Transverse colon (tissue), 4 donors: ENCODE results near the gene GRK3. TPM values are rescaled to one million over a fixed set of nuclear protein-coding genes. Genes with fewer than 3 reads are reported as not detected.

Experiments used
- DNase-seq: peaks from one replicate; pipeline ENCODE4 v3.0.0-alpha.2; 2019
- H3K27ac ChIP-seq, 4 donors: fragments of 200-600 bp; sonication (generic); 2 replicates each; pipeline ENCODE4 v1.5.1; 2016 to 2018; ENCODE audit warnings: inconsistent platforms in 4 of 4
- H3K27me3 ChIP-seq: fragments of 200-600 bp; sonication (generic); 2 replicates; pipeline ENCODE4 v1.5.1; 2017; ENCODE audit warnings: inconsistent platforms
- H3K36me3 ChIP-seq, 4 donors: fragments of 200-600 bp; sonication (generic); 2 replicates each; pipeline ENCODE4 v1.5.1; 2017 to 2019; ENCODE audit warnings: inconsistent platforms in 4 of 4
- H3K4me1 ChIP-seq, 4 donors: fragments of 200-600 bp; sonication (generic); 2 replicates each; pipeline ENCODE4 v1.5.1; 2017 to 2020; ENCODE audit warnings: inconsistent platforms in 4 of 4
- H3K4me3 ChIP-seq, 4 donors: fragments of 200-600 bp; sonication (generic); 1 replicate in 1 of 4; 2 replicates in 3 of 4; pipeline versions ENCODE4 v1.5.1 to v1.6.1; 2017 to 2019; ENCODE audit warnings: inconsistent platforms in 4 of 4
- H3K9me3 ChIP-seq, 2 donors: fragments of 200-600 bp; sonication (generic); 2 replicates each; pipeline ENCODE4 v1.5.1; 2017 to 2019; ENCODE audit warnings: inconsistent platforms in 2 of 2
- EP300 ChIP-seq: sonication (generic); formaldehyde crosslinking; IDR thresholded peaks from one replicate; pipeline ENCODE4 v1.6.1; 2017; ENCODE audit warnings: antibody characterized with exemption, low read depth
- POLR2A ChIP-seq: fragments of 450-650 bp; IDR thresholded peaks from one replicate; pipeline ENCODE4 v1.6.1; 2016; ENCODE audit warnings: antibody characterized with exemption, mild to moderate bottlenecking, moderate library complexity
- POLR2AphosphoS5 ChIP-seq, 3 donors: sonication (generic); formaldehyde crosslinking; IDR thresholded peaks; one replicate each; pipeline ENCODE4 v1.6.1; 2016; ENCODE audit warnings: antibody characterized with exemption in 3 of 3
- WGBS, 2 donors: methylation state at CpG; one replicate each; pipeline ENCODE4 v1.1.5; 2018; ENCODE audit warnings: low coverage in 1 of 2; 5-methylcytosine and 5-hydroxymethylcytosine counted together
- in situ Hi-C, 4 donors: fragments of 200-750 bp; cut with MboI; loops; one replicate each; pipeline versions ENCODE4 v1.15.0 to v1.15.1; 2017; ENCODE audit warnings: low sequenced_read_pairs in 3 of 4, low pct_ligation_motif_present in 1 of 4, low pct_unique_long_range_greater_than_20kb in 1 of 4
- intact Hi-C: fragments of 100-400 bp; cut with DNase I; formaldehyde crosslinking; loops from one replicate; pipeline ENCODE4 v1.15.1; 2023; ENCODE audit warnings: low total_unique reads
- total RNA-seq, 4 donors: library from RNA; depleted of rRNA; stranded (reverse); fragments of >200 nt; gene quantifications; one replicate each; pipeline ENCODE4 v1.1.0, GENCODE V29; 2016
- TF ChIP-seq, protein P1 (sequence below), 5 experiments: fragments of 200-600 bp in 3 of 5; fragments of 450-650 bp in 2 of 5; sonication (generic) in 3 of 5; IDR thresholded peaks; 1 replicate in 2 of 5; 2 replicates in 3 of 5; pipeline ENCODE4 v1.5.1; 2016 to 2017; ENCODE audit warnings: antibody characterized with exemption in 5 of 5, inconsistent platforms in 3 of 5, mild to moderate bottlenecking in 2 of 5, moderate library complexity in 1 of 5

Gene GRK3
- total RNA-seq, 4 donors from 2014 or later: 1.6 to 7.9 (median 4.2) TPM

DNA sequence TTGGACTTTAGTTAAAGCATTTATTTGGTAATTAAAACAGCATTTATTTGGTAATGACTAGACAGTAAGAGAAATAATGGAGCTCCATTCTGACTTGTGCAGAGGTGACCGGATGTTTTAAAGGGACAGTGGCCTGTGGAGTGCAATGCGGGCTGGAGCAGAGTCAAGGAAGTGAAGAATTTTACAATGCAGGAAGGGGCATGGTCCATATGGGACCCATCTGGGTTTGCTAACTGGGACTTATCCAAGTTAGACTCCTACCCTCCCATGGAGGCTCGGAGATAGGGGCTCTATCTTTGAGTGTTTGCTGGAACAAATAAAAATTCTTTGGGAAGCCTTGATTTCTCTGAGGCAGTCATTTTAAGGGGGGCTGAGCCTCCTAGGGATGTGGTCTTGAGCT lies 117.6 kb downstream of the GRK3 start:
- Histone ChIP-seq H3K27me3 (no peaks in the 10 kb centered on the region), H3K4me3 (no peak overlapping the region), H3K4me1 (no peaks in the 10 kb centered on the region), H3K9me3 (no peaks in the 10 kb centered on the region), H3K36me3 (no peaks in the 10 kb centered on the region), H3K27ac (no peak overlapping the region)
- WGBS, 2 donors: 92 to 100% methylated on average over 1 to 3 of the region's 3 CpGs
- no peak for TF ChIP-seq POLR2AphosphoS5 (IDR thresholded peaks at IDR 0.05)
- TF ChIP-seq POLR2A: no peak
- TF ChIP-seq EP300: no peak
- TF ChIP-seq, protein P1, sequence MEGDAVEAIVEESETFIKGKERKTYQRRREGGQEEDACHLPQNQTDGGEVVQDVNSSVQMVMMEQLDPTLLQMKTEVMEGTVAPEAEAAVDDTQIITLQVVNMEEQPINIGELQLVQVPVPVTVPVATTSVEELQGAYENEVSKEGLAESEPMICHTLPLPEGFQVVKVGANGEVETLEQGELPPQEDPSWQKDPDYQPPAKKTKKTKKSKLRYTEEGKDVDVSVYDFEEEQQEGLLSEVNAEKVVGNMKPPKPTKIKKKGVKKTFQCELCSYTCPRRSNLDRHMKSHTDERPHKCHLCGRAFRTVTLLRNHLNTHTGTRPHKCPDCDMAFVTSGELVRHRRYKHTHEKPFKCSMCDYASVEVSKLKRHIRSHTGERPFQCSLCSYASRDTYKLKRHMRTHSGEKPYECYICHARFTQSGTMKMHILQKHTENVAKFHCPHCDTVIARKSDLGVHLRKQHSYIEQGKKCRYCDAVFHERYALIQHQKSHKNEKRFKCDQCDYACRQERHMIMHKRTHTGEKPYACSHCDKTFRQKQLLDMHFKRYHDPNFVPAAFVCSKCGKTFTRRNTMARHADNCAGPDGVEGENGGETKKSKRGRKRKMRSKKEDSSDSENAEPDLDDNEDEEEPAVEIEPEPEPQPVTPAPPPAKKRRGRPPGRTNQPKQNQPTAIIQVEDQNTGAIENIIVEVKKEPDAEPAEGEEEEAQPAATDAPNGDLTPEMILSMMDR (IDR thresholded peaks at IDR 0.05): no peak
- intact Hi-C loops: no loop called here
- in situ Hi-C loops: no loop called here
- no peak for DNase-seq

DNA sequence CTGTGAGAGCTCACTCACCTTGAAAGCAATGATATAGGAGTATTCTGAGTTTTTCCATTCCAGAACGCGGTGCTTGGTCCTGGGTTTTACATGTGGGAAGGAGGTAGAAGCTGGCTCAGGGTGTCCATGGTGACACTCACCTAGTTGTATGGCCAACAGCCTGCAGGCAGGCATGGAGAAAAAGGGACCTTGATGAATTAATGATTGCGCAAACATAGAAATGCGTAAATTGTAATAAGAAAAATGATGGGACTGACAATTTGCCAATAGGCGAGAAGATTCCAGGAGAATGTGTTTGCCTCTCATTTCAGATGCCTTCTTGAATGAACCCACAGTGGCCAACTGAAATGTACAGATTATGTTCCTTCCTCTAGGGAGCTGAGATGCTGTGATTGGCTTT lies 124.2 kb downstream of the GRK3 start:
- no peak overlapping the region for H3K4me3 ChIP-seq
- in situ Hi-C loops (no loop called here), intact Hi-C loops (no loop called here)
- no peaks in the 10 kb centered on the region for H3K36me3 ChIP-seq
- TF ChIP-seq, protein P1 (IDR thresholded peaks at IDR 0.05): no peak
- TF ChIP-seq POLR2A (no peak), EP300 (no peak)
- no peaks in the 10 kb centered on the region for H3K4me1 ChIP-seq
- H3K27ac ChIP-seq: no peak overlapping the region
- no peak for DNase-seq
- no peaks in the 10 kb centered on the region for H3K27me3 ChIP-seq
- 97 to 98% methylated on average over 4 to 5 of the region's 5 CpGs for whole genome bisulfite sequencing, 2 donors
- no peaks in the 10 kb centered on the region for H3K9me3 ChIP-seq

DNA sequence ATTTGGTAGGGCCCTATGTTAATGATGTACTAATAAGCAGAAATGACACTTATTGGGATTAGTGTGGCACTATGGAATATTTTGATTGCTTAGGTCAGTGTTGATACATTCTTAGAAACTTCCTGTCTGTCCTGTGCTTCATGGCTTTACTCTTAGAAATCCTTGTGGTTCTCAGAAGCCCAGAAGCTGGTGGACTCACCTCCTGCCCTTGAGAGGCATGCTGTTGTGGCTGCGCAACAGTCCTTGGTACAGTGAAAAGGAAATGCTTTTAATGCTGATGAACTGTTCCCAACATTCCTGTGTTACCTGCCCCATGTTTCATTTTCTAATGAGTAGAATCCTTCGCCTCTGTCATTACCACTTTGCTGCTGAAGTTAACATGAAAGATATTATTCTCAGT lies 125.2 kb downstream of the GRK3 start:
- 95 to 98% methylated on average over 2 of the region's 2 CpGs for WGBS, 2 donors
- TF ChIP-seq EP300 (no peak), POLR2AphosphoS5 (IDR thresholded peaks at IDR 0.05) (no peak), POLR2A (no peak)
- TF ChIP-seq, protein P1 (IDR thresholded peaks at IDR 0.05): no peak
- in situ Hi-C loops (no loop called here), intact Hi-C loops (no loop called here)
- no peak for DNase-seq
- Histone ChIP-seq H3K36me3 (no peaks in the 10 kb centered on the region), H3K27me3 (no peaks in the 10 kb centered on the region), H3K4me3 (no peak overlapping the region), H3K27ac (no peak overlapping the region), H3K9me3 (no peaks in the 10 kb centered on the region), H3K4me1 (no peaks in the 10 kb centered on the region)

DNA sequence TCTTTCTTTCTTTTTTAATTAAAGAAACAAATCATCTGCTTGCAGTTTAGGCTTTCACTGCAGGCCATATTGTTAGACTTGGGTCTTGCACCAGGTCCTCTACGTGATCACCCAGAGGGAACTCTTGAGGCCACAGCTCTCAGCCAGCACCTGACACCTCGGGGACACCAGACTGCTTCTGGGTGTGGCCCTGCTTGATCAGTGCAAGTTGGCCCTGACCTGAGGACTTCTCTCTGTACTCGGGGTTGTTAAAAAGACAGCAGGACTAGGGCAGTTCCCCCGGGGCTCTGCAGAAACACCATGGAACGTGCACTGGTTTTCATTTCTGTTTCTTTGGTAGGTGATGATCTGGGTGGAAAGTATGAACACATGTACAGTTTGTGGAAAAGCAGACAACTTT lies 126.3 kb downstream of the GRK3 start:
- WGBS, 2 donors: 61 to 100% methylated on average over 1 to 5 of the region's 5 CpGs
- Histone ChIP-seq H3K4me1 (no peaks in the 10 kb centered on the region), H3K9me3 (no peaks in the 10 kb centered on the region), H3K27ac (no peak overlapping the region), H3K36me3 (no peaks in the 10 kb centered on the region), H3K27me3 (no peaks in the 10 kb centered on the region), H3K4me3 (no peak overlapping the region)
- in situ Hi-C loops: no loop called here
- intact Hi-C loops: no loop called here
- no peak for TF ChIP-seq POLR2AphosphoS5 (IDR thresholded peaks at IDR 0.05)
- no peak for TF ChIP-seq EP300
- no peak for TF ChIP-seq POLR2A
- TF ChIP-seq, protein P1 (IDR thresholded peaks at IDR 0.05): no peak
- no peak for DNase-seq
